GM13977 (cell line): Measurements from ENCODE around the gene VSIR.

Experiments
- DNase-seq: peaks from one replicate; pipeline ENCODE4 v3.0.0; 2012; ENCODE audit warnings: low spot score
- in situ Hi-C: fragments of 300-500 bp; cut with MboI; formaldehyde crosslinking; loops from one replicate; pipeline ENCODE4 v1.12.0; 2022; ENCODE audit warnings: low sequenced_read_pairs, low pct_unique_long_range_greater_than_20kb, mixed read lengths, inconsistent platforms; ENCODE audit not compliant: unreplicated experiment
- TF ChIP-seq, protein P1 (sequence below): IDR thresholded peaks from 2 replicates; pipeline ENCODE4 v1.5.1; 2012; ENCODE audit warnings: mild to moderate bottlenecking, control low read depth; ENCODE audit not compliant: insufficient read depth; ENCODE audit errors: extremely low read depth, missing control alignments

Gene VSIR

GRCh38 chr10:71742301-71743088 lies 30.8 kb downstream of the VSIR start:
- in situ Hi-C loops: no loop called here
- TF ChIP-seq, protein P1, sequence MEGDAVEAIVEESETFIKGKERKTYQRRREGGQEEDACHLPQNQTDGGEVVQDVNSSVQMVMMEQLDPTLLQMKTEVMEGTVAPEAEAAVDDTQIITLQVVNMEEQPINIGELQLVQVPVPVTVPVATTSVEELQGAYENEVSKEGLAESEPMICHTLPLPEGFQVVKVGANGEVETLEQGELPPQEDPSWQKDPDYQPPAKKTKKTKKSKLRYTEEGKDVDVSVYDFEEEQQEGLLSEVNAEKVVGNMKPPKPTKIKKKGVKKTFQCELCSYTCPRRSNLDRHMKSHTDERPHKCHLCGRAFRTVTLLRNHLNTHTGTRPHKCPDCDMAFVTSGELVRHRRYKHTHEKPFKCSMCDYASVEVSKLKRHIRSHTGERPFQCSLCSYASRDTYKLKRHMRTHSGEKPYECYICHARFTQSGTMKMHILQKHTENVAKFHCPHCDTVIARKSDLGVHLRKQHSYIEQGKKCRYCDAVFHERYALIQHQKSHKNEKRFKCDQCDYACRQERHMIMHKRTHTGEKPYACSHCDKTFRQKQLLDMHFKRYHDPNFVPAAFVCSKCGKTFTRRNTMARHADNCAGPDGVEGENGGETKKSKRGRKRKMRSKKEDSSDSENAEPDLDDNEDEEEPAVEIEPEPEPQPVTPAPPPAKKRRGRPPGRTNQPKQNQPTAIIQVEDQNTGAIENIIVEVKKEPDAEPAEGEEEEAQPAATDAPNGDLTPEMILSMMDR: no peak
- no peak for DNase-seq

- TF ChIP-seq, protein P1: no peak
- in situ Hi-C loops: no loop called here
- DNase-seq: no peak
Observed at GRCh38 chr10:71741671-71742070, 31.6 kb downstream of the VSIR start.

DNA sequence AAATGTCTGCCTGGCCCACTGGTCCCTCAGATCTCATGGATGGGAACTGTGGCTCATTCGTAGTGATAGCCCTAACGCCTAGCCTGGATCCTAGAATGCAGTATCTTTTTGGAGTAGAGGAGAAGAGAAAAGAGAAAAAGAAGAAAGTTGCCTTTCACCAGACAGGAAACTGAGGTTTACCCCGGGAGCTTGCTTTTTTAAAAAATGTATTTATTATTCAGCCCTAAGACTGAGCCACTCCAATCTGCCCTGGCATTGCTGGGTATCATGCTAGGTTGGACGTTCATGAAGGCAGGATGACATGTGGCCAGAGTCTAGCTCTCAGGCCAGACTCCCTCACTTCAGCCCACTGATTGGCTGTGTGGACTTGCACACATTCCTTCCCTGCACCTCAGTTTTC lies 32.3 kb downstream of the VSIR start:
- no peak for DNase-seq
- in situ Hi-C loops: no loop called here
- TF ChIP-seq, protein P1: no peak

- in situ Hi-C loops: no loop called here
- no peak for DNase-seq
- TF ChIP-seq, protein P1: no peak
Observed at GRCh38 chr10:71740069-71740653, 33.2 kb downstream of the VSIR start.

DNA sequence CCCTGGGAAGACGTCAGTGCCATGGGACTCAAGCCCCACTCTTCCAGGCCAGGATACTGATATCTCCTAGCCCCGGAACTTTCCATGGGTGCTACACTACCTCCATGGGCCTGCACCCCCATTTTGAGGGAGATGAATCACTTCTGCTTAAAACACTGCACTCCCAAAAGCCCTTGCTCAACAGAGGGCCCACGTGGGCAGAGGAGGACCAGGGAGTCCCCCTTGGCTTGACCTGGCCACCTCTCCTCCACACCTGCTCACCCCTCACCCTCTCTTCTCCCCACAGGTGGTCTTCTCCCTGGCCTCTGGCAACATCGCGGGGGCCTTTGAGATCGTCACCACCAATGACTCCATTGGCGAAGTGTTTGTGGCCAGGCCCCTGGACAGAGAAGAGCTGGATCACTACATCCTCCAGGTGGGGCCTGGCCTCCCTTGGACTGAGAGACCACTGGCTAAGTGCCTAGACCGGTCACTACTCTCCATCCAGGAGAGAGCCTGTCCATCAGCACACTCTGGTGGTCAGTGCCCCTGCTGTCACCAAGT lies 33.9 kb downstream of the VSIR start:
- TF ChIP-seq, protein P1: no peak
- DNase-seq: no peak
- in situ Hi-C loops: no loop called here

DNA sequence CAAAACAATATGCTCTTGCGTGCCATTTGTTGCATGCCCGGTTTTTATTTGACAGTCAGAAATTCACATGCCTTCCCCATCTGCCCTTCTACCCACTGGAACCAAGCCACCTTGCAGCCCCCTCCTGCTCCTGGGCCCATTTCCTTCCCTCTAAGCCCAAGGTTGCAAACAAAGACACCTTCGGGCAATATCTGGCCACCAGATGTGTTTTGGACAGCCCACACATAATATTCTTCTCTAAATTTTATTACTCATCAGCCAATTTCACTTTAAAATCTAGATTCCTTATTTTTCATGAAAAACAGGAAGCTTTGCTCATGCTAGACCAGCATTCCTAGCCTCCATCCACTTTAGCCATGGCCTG lies 35.5 kb downstream of the VSIR start:
- no peak for DNase-seq
- in situ Hi-C loops: no loop called here
- TF ChIP-seq, protein P1: no peak
